Inflammatory macrophage (primary cell): ENCODE data around the gene THY1.

Experiments
- DNase-seq, 2 donors: peaks; one replicate each; pipeline ENCODE4 v3.0.0-alpha.2; 2020 to 2022

Gene THY1

DNA sequence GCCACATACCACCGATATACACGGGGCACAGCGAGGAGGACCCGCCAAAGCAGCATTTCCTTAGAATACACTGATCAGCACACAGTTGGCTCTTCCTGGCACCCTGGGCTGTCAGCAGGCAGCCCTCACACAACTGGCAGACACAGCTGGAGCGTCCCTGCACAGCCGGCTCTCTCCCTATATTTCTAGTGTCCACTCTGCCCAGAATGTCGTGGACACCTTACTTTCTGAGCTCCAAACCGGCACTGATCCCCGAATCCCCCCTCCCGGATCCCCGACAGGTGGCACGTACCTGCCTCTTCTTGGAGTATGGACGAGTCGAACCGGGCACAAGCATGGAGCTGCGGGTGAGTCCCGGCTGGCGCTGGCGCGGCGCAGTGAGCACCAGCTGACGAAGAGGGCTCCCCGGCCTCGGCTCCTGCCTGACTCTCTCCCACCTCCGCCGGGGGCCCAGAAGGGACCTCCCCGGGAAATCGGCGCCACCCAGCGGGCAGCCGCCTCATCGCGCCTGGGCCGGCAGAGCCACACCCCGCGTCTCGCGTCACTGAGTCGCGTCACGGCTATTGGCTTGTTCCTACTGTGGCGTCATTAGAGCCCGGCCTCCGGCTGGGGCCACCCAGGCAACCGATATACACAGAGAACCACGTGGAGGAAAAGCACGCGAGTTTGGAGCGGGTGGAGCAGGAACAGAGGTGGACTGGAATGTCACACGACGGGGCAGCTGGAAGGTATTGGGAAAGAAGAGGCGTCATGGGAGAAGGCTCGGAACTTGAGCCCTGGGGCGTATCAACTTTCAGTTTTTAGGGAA is 41.6 kb downstream of the THY1 start, which contains the start of gene USP2:
Gene USP2, minus strand, starts transcription at position 510 of the 808 bp plus-strand sequence. CDS start 8,210 bp downstream, outside the sequence.
- peak; percentile 97 to 98 for DNase-seq

DNA sequence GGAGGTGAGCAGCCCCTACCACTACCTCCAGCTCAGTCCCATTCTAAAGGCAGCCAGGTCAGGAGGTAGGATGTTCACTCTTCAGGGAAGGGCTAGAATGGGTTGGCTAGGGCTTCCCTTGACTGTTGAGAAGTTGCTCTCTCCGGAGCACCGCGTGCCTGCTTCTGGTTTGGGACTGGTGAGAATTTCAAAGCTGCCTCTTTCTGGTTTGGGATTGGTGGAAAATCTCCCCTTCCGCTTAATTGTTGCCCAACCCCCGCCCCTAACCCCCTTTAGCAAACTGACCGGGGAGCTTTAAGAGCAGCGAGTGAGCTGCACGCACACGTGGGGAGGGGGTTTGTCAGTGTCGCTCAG is 42.2 kb downstream of the THY1 start:
- DNase-seq, result no peak

DNA sequence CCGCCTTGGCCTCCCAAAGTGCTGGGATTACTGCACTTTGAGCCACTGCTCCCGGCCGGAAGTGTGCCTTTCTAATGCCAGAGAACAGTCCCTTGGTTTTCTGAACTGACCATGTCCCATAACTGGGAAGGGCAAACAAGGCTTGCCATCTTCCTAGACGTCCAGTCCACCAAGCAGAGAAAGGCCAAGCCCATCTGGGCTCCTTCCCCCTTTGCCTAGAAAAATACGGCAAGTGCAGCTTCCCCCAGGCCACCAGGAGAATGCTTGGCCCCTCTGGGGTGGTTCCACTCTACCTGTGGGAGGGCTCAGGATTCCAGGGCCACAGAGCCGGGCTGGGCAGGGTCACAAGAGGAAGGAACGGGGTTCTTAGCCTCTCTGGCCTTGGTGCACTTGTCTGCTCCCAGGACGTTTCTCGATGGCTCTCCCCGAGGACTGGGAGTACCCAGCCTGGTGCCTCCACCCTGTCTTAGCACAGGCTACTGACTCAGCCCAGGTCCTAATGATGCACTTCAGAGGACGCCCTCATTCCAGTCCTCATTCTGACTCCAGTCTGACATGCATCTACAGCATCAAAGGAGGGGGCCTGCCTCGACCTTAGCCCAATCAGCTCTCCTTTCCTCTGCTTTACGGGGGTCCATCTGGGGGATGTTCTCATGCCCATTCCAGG is 42.7 kb downstream of the THY1 start:
- no peak for DNase-seq

DNA sequence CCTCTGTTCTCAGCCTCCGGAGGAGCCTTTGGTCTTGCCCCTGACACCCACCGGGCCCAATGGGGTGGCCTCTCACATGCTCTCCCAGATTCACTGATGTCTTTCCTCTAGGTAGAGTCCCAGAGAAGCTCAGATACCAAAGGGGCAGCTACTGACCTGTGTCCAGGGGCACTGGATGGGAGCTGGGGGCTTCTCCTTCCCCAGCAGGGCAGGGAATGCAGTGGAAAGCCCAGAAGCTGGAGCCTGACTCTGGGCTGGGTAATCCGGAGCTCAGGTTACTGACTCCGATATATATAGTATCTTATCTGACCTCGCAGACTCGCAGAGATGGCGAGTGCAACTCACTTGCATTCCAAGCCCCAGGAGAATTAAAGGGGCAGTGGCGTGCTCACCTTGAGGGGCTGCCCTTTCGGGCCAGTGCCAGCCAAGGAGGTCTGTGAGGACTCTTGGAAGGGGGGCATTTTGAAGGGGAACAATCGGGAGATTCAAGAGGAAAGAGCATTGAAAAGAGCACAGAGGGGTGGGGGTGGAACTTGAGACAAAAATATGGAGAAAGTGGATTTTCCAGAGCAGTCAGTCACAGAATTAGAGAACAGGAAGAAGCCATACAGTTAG is 44.0 kb downstream of the THY1 start:
- DNase-seq, result no peak

DNA sequence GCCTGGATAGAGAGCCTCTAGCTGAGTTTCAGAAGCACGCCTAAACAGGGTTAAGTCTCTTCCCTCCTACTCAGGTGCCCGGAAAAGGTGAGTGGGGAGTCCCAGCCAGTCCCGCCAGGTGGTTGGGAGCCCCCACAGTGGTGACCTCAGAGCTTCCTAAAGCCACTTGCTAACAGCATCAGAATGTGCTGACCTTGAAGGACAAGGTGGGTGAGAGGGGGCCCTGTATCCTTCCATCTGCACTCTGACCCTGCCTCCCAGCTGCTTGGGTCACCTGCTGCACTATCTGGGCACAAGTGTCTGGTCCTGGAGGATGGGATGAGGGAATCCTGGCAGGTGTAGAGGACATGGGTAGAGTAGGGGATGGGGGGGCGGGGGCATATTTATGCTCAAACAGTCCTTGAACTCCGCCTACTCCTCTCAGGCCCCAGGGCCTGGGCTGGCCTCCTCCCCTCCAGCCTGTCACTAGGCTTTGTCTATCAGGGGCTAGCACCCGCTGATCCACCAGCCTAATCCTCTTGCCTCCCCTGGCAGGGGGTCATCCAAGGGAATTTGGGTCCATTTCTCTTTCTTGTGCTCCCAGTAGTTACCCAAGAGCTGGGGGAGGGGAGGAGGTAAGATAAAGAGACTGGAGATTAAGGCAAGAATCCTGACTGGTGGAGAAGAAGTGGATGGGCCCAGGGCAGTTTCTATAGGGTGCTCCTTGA is 44.9 kb downstream of the THY1 start:
- DNase-seq, result no peak

DNA sequence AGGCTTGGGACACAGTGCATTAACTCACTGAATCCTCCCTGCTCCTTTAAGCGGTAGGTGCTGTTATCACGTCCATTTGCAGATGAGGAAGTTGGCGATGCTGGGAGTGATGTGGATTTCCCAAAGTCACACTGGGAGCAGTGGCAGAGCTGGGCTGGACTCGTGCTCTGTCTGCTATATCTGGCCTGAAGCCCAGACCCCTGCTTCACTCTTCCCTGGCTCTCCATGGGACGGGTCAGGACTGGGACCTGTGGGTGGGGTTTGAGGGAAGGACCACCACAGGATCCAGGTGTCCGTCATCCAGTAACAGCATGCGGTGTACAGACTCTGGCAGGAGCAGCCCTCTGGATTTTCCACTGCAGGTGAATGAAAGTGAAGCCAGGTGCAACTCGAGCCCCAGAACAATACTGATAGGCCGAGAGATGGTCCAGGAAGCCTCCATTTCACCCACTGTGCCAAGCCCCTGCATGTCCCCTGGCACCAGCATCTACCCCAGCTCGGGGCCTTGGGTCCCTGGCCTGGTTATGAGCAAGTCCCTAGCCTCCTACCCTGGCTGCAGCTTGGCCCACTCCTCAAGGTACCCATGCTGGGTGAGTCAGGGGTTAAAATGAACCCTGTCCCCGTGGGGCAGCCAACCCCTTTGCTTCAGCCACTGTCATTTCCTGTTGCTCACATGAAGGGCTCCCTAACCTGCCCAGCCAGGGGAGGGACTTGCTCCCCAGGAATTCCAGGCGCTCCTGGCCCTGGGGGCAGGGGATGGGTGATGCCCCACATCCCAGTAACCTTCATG is 45.7 kb downstream of the THY1 start:
- DNase-seq, result no peak

DNA sequence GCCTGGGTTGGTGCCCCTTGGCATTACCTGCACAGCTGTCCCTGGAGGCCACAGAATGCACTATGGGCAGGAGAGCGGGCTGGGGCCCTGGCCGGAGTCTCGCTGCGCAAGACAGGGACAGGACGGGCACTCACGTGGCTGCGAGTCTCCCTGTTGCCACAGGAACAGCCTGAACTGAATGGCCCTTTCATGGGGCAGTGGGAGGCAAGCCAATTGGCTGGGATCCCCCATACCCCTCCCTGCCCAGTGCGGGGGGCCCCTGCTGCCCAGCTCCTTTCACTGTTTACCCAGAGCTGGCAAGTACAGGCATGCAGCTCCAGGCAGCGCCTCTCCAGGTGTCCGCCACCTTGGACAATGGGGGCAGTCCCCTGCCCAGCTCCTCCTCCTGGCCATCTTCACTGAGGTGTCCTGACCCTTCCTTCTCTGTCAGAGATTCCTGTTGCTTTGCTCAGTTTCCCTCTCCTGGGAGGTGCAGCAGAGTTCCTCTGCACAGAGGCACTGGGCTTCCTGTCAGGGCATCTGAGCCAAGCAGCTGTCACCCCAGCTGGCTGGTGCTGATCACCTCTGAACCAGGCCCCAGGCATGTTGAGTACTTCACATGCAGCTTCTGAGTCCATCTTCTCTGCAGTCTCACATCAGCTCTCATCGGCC is 46.6 kb downstream of the THY1 start:
- no peak for DNase-seq

DNA sequence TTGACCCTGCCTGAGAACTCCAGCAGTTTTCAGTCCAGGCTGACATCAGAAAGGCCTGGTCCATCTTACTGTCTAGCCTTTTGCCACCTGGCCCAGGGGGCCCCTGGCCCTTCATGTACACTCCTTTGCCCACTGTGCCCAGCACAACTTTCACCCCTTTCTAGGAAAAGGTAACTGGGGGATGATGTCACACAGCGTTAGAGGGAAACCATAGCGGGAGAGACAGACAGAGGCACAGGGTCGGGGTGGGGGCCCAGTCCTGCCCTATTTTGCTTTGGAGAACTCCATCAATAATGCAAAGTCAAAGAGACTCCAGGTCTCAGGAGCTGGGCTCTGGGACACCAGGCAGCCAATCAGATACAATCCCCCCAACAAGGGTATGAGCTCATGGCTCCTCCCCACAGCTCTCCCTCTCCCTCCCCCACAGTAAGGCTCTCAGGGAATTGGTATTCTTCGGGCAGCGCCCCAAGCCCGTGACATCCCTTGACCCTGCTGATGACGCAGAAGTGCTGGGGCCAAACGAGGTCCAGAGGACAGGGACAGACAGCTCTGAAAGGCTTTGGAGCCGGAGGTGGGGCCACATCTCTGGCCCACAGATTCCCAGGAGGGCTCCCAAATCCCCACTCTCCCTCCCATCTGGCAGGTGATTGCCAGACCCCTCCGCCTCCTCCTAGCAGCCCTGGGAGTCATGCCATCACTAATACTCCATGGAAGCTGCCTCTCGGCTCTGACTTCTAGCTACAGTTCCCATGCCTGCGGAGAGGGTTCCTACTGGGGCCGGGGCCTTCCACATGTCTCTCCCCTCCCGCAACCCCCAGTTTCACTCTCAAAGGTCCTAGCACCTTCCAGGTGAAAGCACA is 47.4 kb downstream of the THY1 start:
- no peak for DNase-seq

DNA sequence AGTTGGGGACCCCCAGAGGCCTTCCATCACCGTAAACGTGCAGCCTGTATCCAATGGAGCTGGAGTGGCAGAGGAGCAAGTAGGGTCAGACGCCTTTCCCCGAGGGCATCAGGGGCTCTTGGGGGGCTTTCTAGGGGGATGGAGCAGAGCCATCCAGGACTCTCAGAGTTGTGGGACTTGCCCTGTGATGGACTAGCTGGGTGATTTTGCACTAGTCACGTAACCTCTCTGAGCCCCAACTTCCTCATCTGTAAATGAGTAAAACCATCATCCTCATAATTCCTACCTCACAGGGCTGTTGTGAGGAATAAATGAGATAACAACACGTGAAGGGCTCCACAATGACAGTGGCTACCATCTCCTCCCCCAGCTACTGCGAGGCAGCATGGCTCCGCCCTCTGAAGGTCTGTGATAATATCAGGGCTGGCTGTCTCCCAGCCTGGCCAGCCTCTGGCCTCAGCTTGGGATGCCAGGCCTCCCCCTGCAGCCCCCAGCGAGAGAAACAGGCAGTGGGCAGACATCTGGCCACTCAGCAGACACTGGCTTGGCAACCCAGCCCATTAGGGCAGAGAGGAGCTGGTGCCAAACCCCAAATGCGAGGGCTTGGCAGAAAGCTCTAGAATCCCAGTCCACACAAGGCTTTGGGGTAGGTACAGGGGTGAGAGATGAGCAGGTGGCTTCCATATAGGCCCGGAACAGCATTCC is 48.2 kb downstream of the THY1 start:
- no peak for DNase-seq

DNA sequence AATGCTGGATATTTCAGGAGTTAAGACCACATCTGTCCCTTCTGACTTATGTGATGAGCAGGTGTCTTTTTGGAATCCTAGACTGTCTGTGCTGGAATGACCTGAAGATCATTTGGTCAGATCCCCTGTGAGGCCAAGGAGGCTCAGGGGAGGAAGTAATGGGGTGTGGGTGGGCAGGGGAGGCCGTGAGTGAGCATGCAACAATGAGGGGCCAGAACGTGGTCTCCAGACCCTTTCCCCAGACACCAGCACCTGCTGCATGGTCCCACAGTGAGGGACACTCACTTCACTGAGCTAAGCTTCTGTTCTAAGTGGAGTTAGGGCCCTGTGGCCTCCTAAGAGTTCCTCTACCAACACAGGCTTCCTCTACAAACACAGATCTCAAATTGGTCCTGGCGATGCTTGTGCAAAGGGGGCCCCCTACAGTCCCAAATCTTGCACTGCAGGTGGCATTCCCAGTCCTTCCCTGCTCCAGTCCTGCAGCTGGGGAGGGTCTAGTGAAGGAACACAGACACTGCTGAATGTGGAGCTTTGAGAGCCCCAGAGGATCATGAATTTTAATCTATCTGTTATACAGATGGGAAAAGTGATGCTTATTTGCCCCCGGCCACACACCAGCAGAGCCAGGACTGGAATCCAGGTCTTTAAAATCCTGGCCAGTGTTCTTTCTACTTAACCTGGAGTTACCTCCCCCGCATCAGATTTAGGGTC is 48.9 kb downstream of the THY1 start:
- peak; percentile 74 to 83 for DNase-seq

DNA sequence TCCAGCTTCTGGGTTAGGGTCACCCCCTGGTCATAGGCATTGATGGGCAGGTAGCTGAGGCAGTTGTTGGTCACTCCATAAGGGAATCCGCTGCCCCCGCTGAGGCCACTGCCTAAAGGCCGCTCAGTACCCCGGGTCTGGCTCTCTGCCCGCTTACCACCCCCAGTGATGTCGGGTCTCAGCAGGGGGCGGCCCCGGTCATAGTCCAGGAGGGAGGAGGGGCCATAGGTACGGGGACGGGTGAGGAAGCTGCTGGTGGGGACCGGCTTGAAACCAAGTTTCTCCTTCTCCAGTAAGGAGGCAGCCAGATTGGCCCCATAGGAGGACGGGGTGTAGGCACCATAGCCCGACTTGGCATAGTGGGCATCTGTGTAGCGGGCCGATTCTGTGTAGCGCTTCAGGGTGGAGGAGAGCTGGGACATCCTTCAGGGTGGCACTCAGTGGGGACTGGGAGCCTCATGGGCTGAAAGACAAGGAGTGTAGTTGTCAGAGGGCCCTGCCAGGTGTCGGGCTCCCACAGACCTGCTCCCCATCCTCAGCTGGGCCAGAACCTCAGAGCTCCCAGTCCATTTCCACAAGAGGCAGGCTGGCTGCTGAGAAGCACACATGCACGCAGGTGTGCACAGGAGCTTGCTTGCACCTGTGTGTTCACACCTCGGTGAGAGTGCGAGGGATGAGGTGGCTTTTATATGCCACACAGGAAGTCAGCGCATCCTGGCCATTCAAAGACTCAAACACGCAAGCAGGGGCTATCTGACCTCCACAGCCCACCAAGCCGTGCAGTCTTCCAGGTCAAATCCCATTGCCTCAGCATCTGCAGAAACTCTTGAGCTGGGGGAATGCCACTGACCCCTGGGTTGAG is 49.7 kb downstream of the THY1 start:
- DNase-seq, result no peak

DNA sequence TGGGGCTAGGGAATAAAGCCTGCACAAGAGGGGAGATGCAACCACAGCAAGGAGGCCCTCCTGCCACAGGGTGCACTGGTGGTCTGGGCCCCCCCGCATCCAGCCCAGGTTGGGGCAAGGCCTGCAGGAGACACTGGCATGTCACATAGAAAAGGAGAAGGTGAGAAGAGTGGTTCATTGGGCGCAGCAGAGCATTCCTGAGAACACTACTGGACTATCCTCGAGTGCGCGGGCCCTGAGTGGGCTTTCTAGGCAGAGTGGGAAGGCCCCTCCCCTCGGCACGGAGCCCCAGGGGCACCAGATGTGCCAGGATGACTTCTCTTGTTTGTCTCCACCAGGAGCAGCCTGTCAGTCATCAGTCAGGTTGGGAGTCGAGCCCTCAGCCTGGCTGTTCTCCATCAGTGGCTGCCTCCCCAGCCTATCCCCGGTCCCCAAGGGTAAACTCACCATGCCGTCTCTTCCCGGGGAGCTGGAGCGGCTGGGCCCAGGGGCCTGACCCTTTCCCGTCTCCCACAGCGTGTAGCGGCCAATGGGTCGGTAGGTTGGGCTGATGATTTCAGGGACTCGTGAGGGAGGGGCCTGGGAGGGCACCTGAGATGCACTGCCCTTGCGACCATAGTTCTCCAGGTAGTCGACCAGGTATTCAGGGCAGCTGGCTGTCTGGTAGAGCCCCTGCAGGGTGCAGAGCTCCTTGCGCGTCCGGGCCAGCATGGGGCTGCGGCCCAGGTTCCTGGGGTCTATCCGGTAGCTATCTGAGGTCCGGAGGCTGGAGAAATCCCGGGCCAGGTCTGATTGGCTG is 50.5 kb downstream of the THY1 start:
- DNase-seq, result no peak

DNA sequence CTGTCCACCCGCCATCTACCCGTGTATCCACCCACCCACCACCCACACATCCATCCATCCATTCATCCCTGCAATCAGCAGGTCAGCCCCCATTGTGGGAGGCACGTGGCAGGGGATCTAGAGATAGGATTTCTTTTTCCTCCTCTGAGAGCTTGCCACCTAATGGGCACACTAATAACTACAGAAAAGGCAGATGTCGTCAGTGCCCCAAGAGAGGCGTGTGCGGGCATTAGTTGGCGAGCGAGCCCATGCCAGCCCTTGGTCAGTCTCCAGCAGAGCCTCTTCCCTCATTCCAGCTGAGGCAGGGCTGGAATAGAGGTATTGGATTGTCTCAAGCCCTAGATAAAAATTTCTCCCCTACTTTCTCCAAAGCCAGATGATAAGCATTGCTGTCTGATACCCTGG is 51.2 kb downstream of the THY1 start:
- DNase-seq, result peak; percentile 15 to 40

DNA sequence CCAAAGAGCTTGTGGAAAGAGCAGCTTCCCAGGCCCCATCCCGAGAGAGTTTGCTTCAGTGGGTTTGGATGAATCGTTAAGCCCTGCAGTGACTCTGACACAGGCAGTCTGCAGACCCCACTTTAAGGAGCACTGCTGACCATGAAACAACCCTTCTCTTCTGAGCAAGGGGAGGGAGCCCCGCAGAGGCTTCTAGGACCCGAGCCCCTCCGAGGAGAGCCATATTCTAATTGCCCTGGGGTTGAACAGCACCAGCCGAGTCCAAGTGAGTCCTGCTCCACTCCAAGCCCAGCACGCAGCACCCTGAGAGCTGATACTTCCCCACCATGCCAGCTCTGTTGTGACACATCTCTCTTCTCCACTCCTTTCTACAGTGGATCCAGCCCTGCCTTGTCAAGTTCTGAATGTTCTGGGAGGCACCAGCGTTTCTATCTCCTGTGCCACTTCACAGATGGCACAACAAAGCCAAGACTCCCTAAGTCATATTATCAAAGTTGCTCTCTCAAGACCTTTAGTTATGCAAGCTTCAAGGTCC is 51.8 kb downstream of the THY1 start:
- DNase-seq, result no peak

DNA sequence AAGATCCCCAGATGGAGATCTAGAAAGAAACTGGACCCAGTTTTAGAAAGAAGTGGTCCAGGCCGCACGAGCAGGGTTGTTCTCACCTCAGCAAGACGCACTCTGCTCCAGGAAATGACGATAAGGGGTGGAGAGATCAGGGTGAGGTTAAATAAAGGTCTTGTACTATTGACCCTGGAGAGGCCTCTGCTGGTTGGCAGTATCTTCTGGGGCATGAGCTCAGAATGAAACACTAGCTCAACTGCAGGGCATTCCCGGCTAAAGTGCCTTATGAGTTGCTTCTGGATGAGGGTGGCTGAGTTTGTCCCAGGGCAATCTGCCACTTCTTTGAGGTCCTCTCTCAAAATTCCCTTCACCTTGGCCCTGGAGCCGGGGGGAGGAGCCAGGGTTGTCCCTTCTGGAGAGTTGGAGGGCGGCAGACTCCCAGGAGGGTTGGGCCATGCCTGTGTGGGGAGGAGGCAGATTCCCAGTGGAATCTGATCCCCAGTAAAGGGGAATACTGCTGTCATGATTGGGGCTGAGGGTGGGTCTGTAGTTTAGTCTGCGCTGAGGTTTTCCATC is 52.4 kb downstream of the THY1 start:
- no peak for DNase-seq

DNA sequence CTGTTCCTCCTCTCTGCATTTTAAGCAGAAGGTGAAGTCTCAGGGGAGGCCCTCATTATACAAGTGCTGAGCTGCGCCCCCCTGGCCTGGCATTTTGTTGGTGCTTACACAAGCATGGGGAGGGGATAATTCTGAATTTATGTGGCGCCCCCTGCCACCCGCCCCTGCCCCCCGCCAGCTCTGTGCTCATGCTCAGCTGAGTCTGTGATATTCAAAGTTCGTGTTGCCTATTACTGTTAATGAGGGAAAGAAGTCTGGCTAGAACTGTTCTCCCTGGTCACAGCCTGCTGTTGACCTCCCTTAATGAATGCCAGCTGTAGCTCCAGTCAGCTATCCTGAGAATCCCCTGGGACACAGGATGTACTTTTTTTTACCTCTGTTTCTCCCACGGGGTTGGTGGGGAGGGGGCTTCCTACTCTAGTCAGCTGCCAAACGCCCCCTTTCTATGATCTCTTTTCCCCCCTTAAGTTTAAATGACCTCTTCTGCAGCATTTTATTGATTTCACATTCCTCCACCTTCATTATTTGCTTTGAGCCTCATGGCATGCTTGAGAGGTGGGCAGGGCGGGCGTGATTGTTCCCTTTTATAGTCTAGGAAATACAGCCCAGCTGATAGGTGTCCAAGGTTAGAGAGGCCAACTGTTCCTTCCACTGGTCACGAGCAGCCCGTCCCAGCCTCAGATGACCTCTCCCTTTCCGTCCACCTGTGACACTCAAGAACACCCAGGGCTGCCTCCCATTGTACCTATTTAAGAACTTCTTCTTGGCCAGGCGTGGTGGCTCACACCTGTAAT is 53.6 kb downstream of the THY1 start:
- DNase-seq, result no peak
